AG04449 (cell line): ENCODE data around the gene DPAGT1.

ENCODE experiments used
- CTCF ChIA-PET: fragments of 350-600 bp; formaldehyde crosslinking; extraction: SDS; loops from one replicate; lab custom pipeline; 2021; ENCODE audit warnings: antibody characterized with exemption; lab: Yijun Ruan, JAX
- POLR2A ChIA-PET: fragments of 400-600, 350-600 bp; formaldehyde crosslinking; extraction: SDS; loops from one replicate; lab custom pipeline; 2020; ENCODE audit warnings: antibody characterized with exemption, inconsistent platforms; lab: Yijun Ruan, JAX
- DNase-seq: peaks from one replicate; pipeline ENCODE4 v3.0.0-alpha.2; 2010; ENCODE audit warnings: low read depth, low spot score
- H3K4me3 ChIP-seq: 2 replicates; pipeline ENCODE4 v1.5.1; 2011; ENCODE audit warnings: low read depth, mild to moderate bottlenecking, control low read depth, low read length
- TF ChIP-seq, protein P1 (sequence below): IDR thresholded peaks from one replicate; pipeline ENCODE4 v1.5.1; 2011; ENCODE audit warnings: mild to moderate bottlenecking, moderate library complexity, low read length, control low read depth, inconsistent platforms; ENCODE audit not compliant: insufficient read depth; ENCODE audit errors: missing control alignments

DPAGT1 gene

GRCh38 chr11:119125821-119126220, 24.2 kb upstream of the DPAGT1 start:
- H3K4me3 ChIP-seq, result no peak overlapping the region
- POLR2A ChIA-PET, result interaction anchor here (0.6 to 0.7 kb wide), 2 partner anchors 35 to 87 kb away, joined by 3 read pairs; no protein-coding TSS in a partner anchor
- TF ChIP-seq, protein P1, sequence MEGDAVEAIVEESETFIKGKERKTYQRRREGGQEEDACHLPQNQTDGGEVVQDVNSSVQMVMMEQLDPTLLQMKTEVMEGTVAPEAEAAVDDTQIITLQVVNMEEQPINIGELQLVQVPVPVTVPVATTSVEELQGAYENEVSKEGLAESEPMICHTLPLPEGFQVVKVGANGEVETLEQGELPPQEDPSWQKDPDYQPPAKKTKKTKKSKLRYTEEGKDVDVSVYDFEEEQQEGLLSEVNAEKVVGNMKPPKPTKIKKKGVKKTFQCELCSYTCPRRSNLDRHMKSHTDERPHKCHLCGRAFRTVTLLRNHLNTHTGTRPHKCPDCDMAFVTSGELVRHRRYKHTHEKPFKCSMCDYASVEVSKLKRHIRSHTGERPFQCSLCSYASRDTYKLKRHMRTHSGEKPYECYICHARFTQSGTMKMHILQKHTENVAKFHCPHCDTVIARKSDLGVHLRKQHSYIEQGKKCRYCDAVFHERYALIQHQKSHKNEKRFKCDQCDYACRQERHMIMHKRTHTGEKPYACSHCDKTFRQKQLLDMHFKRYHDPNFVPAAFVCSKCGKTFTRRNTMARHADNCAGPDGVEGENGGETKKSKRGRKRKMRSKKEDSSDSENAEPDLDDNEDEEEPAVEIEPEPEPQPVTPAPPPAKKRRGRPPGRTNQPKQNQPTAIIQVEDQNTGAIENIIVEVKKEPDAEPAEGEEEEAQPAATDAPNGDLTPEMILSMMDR, result no peak
- no peak for DNase-seq
- CTCF ChIA-PET, result interaction anchor here (1.0 to 2.3 kb wide), 2 partner anchors 19 to 71 kb away, joined by 4 to 17 read pairs; no protein-coding TSS in a partner anchor

DNA sequence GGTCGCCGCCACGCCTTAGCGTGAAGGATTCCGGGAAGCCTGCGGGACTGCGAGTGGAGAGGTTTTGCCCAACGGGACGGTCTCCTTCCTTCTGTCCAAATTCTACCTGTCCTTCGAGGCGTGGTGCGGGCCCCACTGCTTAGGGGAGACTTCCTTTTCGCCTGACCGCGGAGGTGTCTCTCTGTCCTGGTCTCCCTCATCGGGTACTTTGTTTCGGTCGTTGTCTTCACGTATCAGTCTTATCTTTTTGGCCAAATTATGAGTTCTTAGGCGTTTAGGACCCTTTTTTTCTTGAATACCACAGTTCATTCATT, 20.1 kb upstream of the DPAGT1 start:
- ChIA-PET CTCF (interaction anchor here (1.2 to 3.3 kb wide), 6 partner anchors 20 to 216 kb away, joined by 3 to 24 read pairs (median 6); partner anchors contain the start of gene DPAGT1), POLR2A (interaction anchor here (0.8 to 2.0 kb wide), 6 partner anchors 14 to 197 kb away, joined by 3 to 7 read pairs (median 4); partner anchors contain the start of gene C2CD2L)
- peak overlapping the region; percentile 100 for H3K4me3 ChIP-seq
- TF ChIP-seq, protein P1, result no peak
- DNase-seq, result no peak

DNA sequence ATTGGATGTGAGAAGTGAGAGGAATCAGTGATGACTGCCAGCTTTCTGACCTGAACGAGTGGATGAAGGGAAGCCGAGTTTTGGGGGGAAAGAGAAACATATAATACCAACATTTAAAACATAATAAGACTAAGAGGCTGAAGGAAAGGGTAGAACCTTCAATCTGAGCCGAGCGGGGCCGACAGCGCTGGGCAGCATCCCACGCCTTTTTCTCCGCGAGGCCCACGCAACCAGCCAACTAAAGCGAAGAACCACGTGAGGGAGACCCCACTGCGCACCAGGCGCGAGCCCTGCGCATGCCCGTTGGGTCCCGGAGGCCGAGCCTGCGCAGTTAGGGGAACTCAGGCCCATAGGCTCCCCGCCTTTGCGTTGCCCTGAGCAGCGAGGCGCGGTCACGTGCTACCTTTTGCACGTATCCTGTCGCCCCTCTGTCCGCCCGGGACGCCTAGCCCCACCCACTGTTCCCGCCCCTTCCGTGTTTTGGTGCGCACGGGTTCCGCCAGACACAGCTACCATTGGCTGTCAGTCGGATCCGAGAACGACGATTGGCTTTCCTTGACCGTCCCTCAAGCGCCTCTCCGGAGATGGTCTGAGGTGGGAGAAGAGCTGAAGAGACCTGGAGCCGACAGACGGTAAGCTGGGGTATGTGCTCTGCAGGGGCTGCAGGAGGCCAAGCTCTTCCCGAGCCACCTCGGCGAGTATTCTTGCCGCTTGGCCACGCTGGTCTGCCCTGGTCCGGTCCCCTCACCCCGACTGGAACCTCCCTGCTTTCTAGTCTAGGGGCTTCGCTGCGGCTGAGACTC, 19.6 kb upstream of the DPAGT1 start, which contains the start of gene HINFP:
HINFP (plus strand) TSS at position 573 of the 803 bp plus-strand sequence. CDS start 5,365 bp downstream, outside the sequence.
- TF ChIP-seq, protein P1, result no peak
- ChIA-PET CTCF (interaction anchor here (0.7 to 2.1 kb wide), 9 partner anchors 11 to 216 kb away, joined by 3 to 11 read pairs (median 3); partner anchors contain the start of genes C2CD2L, CBL and DPAGT1), POLR2A (interaction anchor here (0.8 to 2.0 kb wide), 6 partner anchors 13 to 198 kb away, joined by 3 to 7 read pairs (median 4); partner anchors contain the start of gene C2CD2L)
- H3K4me3 ChIP-seq, result peak within 1 kb of the TSS; percentile 100
- peak; percentile 88 for DNase-seq

- CTCF ChIA-PET, result interaction anchor here (0.8 to 2.1 kb wide), 6 partner anchors 11 to 203 kb away, joined by 3 to 6 read pairs (median 3); partner anchors contain the start of genes C2CD2L, CBL and DPAGT1
- TF ChIP-seq, protein P1, result no peak
- POLR2A ChIA-PET, result interaction anchor here (0.6 to 2.0 kb wide), 3 partner anchors 18 to 317 kb away, joined by 4 to 7 read pairs (median 6); a partner anchor contains a TSS
- peak overlapping the region; percentile 65 for H3K4me3 ChIP-seq
- DNase-seq, result no peak
Observed at GRCh38 chr11:119120639-119121007, 19.0 kb upstream of the DPAGT1 start.

DNA sequence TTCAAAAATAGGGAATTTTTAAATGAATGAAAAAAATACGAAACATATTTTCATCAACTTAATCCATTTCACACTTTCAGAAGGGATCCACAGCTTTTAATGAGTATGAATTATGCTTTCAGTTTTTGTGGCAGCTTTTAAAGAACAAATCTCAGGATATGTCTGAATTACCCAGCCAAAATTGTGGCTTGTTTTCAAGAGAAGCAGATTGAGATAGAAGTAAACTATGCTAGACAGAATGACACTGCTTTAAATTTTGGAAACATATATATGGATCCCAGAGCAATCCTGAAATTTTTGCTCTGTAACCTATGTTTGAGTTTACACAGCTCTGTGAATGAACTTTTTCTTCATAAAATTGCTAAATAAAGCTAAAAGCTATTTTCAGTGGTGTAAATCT, 17.3 kb upstream of the DPAGT1 start:
- H3K4me3 ChIP-seq, result no peak overlapping the region
- ChIA-PET CTCF (interaction anchor here (0.9 to 1.7 kb wide), 7 partner anchors 10 to 219 kb away, joined by 3 to 5 read pairs (median 3); no protein-coding TSS in a partner anchor), POLR2A (interaction anchor here (1.0 kb wide), 1 partner anchor 12 kb away, joined by 3 read pairs; the partner anchor contains the start of gene C2CD2L)
- no peak for DNase-seq
- TF ChIP-seq, protein P1, result no peak
